Measurements from ENCODE around the gene ULBP1. TPM values are rescaled to one million over a fixed set of nuclear protein-coding genes. Genes with fewer than 3 reads are reported as not detected.
"Not testable (repeated sequence)": the region's sequence is repeated elsewhere in the genome, so short reads cannot be mapped to it uniquely, and the experiment has no call there.

ULBP1 gene, protein sequence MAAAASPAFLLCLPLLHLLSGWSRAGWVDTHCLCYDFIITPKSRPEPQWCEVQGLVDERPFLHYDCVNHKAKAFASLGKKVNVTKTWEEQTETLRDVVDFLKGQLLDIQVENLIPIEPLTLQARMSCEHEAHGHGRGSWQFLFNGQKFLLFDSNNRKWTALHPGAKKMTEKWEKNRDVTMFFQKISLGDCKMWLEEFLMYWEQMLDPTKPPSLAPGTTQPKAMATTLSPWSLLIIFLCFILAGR
- 0.27 and 0.39 TPM in 2 replicates for total RNA-seq

DNA sequence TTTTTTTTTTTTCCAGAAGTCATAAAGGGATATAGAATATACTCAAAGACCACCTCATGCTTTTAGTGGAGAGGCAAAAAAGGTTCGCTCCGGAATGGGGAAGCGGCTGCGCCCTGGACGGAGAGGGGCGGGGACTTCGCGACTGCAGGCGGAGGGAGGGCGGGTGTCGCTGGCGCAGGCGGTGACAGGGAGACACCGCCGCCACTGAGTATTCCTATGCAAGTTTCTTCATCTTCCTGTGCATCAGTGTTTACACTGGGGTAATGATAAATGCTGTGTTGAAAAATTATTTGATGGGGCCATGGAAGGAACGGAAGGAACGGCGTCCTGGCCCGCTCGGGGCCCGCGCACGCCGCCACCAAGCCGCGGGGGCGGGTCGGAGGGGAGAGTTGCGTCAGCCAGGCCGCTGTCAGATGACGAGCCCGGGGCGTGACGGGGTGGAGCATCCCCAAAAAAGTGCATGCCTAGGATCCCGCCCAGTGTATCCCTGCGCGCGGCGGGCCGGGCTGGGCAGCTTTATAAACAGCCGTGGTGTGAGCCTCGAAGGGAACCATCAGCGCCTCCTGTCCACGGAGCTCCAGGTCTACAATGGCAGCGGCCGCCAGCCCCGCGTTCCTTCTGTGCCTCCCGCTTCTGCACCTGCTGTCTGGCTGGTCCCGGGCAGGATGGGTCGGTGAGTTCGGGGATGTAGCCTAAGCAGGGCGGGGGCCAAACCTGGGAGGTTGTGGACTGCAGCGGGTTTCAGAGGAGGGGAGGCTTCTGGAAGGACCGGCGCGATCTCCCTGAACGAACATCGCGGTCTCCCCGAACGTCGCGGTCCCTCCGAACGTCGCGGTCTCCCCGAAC is at the start of gene ULBP1:
TSS of gene ULBP1 (plus strand) at position 482 of the 846 bp plus-strand sequence. CDS start at position 589, 107 bp downstream.
- intact Hi-C loops (cut with micrococcal nuclease) = loop anchor here (1.0 to 5.0 kb wide), 4 partner anchors 21 to 41 kb away; partner anchors contain the start of gene ULBP2

DNA sequence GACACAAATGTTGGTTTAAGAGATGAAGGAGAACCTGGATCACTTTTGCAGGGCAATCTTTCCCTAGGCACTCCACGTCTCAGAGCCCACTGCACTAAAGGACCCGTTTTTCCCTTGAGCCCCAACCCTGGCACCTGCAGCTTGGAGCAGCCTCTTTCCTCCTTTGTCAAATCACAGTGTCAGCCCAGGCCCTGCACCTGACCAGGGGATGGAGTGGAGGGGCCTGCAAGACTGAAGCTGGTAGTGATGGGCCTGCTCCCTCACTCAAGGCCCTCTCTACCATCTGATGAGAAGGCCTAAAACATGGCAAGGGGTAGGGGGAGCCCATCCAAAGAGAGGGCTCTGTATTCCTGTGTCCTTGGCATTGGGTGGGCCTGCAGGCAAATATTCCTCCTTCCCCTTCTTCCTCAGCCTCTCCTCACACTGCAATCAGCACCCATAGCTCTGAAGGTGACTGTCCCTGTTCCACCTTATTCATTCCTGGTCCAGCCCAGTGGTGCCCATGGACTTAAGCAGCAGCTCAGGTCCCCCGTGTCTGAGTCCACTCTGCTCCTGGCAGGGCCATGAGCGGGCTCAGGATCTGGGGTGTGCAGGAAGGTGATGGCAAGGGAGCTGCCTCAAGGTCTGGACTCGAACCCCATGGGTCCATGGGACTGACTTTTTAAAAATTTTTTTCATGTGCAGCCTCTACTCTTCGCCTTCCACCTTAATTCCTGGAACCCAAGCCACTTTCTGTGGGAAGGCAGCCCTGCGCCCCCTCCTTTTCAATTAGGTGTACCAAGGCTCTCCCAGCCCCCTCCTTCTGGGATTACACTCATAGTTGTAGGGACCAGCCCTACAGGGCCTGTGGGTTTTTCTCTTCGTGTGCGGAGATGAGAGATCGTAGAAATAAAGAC is 47.5 kb upstream of the ULBP1 start:
- intact Hi-C loops (cut with micrococcal nuclease) = no loop called here

DNA sequence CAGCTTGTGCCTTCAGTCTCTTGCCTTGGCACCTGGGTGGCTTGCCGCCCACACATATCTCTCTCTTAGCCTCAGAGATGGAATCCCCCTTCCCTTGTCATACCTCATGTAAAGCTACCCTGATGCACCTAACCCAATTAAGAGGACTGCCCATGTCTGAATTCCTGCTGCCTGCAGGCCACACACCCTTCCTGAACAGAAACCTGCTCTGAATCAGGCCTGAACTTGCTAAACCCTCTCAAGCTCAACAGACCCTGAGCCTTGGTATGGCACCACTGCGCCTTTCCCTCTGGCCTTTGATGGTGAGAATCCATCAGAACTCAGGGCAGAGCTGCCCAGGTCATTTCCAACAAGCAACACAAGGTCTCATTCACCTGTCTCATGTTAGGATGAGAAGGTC is 46.1 kb upstream of the ULBP1 start:
- intact Hi-C loops (cut with micrococcal nuclease) = no loop called here

DNA sequence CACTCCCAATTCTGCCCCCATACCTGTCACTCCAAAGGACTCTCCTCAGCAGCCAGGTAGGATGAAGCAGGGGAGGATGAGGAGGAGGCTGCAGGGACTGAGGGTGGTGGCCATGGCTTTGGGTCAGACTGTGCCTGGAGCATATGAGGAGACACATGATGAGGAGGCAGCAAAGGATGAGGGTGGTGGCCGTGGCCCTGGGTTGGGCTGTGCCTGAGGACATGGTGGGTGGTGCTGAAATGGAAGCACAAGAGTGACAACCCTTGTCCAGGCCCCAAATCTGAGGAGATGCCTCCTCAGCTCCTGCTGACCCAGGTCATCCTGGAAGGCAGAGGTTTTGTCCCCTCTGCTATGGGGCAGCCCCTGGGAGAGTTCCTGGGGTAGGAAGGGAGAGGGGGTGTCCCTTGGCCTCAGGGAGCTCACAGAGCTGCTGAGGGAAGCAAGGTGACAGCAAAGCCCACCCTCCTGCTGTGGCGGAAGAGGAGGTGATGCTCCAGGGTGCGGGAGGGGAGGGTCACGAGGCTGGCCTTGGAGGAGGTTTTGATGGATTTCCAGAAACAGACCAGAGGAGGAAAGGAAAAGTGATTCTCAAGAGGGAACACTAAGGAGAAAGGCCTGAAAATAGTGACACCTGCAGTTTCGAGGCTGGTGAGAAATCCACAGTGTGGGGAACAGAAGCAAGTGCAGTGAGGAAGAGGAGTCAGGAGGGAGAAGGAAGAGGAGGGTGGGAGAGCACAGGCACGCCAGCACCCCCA is 45.4 kb upstream of the ULBP1 start:
- intact Hi-C loops (cut with micrococcal nuclease) = no loop called here

DNA sequence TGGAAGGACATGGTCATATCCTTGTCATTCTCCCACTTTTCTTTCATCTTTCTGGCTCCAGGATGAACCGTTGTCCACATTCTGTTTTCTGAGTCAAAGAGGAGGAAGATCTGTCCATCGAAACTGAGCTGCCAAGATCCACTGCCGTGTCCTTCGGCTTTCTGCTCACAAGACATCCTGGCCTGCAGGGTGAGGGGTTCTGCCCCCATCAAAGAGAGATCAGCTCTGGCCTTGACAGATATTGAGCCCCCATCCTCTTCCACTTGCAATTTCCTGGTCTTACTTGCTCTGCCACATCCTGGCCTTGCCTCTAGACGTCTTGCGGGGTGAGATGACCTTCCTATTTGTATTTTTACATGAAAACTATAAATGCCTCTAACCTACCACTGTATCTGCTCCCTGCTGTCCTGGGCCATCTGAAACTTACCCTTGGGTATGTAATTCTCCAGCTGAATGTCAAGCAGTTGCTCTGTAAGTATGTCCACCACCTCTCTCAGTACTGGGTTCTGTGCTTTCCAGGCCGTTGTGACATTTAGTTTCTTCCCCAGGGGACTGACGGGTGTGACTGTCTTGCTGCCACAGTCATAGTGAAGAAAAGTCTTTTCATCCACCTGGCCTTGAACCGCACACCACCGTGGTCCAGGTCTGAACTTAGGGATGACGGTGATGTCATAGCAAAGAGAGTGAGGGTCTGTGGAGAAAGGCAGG is 44.5 kb upstream of the ULBP1 start:
- intact Hi-C loops (cut with micrococcal nuclease) = not testable (repeated sequence)

DNA sequence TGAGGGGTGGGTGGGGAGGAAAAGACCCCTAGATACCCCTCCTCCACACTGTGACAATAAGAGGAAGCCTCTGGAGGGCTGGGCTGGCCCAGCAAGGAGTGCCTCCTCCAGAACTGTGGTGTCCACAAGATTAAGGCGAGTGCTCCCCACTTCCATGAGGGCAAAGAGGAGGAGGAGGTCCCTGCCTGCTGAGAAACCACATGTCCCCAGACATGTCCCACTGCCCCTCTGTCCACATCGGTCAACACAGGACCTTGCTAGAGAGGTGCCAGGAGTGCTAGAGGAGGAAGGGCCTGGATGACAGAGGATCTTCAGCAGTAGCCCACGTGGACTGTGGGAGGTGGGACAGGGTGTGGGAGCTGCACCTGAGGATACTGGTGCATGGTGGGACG is 43.9 kb upstream of the ULBP1 start:
- intact Hi-C loops (cut with micrococcal nuclease) = no loop called here

DNA sequence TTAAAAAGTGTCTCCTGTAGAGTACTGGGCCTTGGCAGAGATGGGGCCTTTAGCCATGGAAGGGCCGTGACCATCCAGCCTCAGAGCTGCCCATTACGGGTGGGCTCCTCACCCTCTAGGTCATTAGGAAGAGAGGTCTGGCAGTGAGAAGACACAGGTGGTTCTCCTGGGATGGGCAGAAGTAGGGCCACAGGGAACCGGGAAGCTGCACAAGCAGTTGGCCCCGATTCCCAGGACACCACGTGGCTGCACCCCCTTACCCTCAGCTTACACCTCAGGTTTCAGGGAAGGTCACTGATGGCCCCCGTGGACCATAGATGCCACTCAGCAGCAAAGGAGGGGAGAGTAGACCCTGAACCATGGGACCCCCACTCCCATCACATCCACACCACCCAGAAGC is 42.4 kb upstream of the ULBP1 start:
- intact Hi-C loops (cut with micrococcal nuclease) = no loop called here

- intact Hi-C loops (cut with micrococcal nuclease) = not testable (repeated sequence)
Observed at GRCh38 chr6:149922091-149922490, 41.7 kb upstream of the ULBP1 start.

DNA sequence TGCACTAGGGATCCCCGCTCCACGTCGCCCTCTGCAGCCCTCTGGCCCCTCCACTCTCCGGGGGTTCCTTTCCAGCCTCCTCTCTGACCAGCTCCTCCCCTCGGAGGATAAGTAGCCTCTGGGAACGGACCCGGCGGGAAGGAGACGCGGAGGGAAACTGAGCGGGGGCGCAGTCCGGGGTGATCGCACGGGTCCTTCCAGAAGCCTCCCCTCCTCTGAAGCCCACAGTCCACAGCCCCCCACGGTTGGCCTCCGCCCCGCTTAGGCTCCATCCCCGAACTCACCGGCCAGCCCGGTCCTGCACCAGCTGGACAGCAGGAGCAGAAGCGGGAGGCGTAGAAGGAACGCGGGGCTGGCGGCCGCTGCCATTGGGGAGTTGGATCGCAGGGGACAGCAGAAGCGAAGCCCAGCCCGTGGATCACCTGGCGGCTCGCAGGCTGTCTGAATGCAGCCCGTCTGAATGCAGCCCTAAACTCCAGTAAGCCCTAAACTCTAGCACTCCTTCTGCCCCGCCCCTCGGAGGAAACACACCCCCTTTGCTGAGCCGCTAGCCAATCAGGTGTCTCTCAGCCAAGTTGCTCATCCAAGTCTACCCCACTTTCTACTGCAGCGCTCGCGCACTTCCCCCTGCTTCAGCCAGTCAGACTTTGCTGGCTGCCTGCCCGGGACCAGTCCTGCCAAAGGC is 41.0 kb upstream of the ULBP1 start, which contains the start of gene RAET1G:
TSS of gene RAET1G (minus strand) at position 480 of the 685 bp plus-strand sequence. CDS start at position 369, 111 bp downstream.
- intact Hi-C loops (cut with micrococcal nuclease) = loop anchor here (1.0 kb wide), 2 partner anchors 58 to 356 kb away; partner anchors contain the start of genes GINM1 and LRP11

DNA sequence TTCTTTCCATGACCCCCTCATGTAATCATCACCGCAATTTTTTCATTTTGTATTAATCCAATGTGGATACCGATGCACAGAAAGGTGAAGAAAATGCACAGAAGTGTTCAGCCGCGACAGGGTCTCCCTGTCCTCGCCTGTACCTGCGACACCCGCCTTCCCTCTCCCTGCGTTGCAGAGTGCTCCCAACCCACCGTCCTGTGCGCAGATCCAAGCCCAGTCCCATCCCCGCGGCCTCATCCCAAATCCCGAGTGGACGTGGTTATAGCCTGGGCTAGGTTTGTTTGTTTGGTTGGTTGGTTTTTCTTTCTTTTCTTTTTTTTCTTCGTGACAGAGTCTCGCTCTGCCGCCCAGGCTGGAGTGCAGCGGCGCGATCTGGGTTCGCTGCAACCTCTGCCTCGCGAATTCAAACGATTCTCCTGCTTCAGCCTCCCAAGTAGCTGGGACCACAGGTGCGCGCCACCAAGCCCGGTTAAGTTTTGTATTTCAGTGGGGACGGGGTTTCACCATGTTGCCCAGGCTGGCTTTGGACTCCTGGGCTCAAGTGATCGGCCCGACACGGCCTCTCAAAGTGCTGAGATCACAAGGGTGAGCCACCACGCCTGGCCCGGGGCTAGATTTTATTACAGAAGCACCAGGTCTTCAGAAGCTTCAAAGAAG is 40.3 kb upstream of the ULBP1 start:
- intact Hi-C loops (cut with micrococcal nuclease) = loop anchor here (1.0 kb wide), 2 partner anchors 59 to 357 kb away; partner anchors contain the start of genes GINM1 and LRP11

GRCh38 chr6:149924206-149924932 is 39.4 kb upstream of the ULBP1 start:
- intact Hi-C loops (cut with micrococcal nuclease) = no loop called here

DNA sequence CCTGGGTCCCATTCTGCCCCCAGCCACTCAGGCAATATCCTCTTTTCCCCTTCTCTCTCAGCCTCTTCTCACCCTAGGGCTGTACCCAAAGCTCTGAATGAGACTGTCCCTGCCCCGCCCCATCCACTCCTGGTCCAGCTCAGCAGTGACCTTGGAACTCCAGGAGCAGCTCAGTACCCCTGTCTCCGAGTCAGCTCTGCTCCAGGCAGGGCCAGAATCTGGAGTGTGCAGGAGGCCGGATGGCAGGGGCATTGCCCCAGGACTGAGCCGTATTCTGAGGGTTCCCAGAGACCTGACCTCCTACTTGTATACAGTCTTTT is 38.9 kb upstream of the ULBP1 start:
- intact Hi-C loops (cut with micrococcal nuclease) = loop anchor here (5.0 kb wide), 2 partner anchors 37 to 203 kb away; partner anchors contain the start of gene ULBP1

DNA sequence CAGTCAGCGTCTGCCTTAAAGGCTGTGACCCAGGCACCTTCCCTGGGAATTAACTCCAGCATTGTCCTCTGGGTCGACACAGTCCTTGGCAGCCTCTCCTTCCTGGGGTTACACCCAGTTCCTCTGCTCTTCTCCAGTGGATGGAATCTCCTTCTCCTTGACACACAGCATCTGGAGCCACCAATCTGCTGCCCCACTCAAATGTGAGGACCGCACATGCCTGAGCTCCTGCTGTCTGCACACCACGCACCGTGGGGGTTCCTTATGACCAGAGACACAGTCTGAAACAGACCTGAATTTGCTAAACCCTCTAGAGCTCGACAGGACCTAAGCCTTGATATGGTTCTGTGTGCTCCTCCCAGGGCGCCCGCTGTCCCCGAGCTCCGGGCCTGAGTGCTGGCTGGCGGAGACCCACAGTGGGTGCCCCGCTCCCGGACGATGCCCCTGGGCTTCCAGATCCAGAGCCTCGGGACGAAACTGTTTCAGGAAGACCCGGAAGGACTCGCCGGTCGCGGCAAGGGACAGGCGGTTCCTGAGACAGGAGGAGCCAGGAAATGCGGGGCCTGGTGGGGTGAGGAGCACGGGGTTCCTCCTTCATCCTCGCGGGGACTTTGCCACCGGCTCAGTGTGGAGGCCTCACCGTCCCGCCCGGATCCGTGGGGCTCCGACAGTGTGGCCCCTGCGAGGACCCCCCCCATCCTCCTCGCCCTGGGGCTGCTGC is 38.3 kb upstream of the ULBP1 start:
- intact Hi-C loops (cut with micrococcal nuclease) = loop anchor here (5.0 kb wide), 2 partner anchors 37 to 203 kb away; partner anchors contain the start of gene ULBP1

- intact Hi-C loops (cut with micrococcal nuclease) = loop anchor here (1.0 to 5.0 kb wide), 3 partner anchors 36 to 204 kb away; partner anchors contain the start of gene ULBP1
Observed at GRCh38 chr6:149925974-149926777, 37.6 kb upstream of the ULBP1 start.

GRCh38 chr6:149927025-149927424 is 36.7 kb upstream of the ULBP1 start:
- intact Hi-C loops (cut with micrococcal nuclease) = loop anchor here (5.0 kb wide), 2 partner anchors 35 to 205 kb away; partner anchors contain the start of gene ULBP1

- intact Hi-C loops (cut with micrococcal nuclease) = loop anchor here (5.0 kb wide), 2 partner anchors 33 to 207 kb away; partner anchors contain the start of gene ULBP1
Observed at GRCh38 chr6:149929422-149929821, 34.3 kb upstream of the ULBP1 start.

Measured in T-helper 2 cell treated with Interferon-gamma antibody and Interleukin-4, amounts not matched to agents 100 ng/mL and 5 ng/mL, for 36 hours (primary cell).